GM23248 (cell line): ENCODE data around the gene ADRA2C.

Experiments used
- EZH2 ChIP-seq: fragments of 200-600 bp; sonication (generic); IDR thresholded peaks from 2 replicates; pipeline ENCODE4 v1.6.1; 2018; ENCODE audit warnings: antibody characterized with exemption, mild to moderate bottlenecking; ENCODE audit not compliant: insufficient read depth, poor library complexity, severe bottlenecking
- EZH2phosphoT487 ChIP-seq: fragments of 200-600 bp; sonication (generic); IDR thresholded peaks from 2 replicates; pipeline ENCODE4 v1.6.1; 2018; ENCODE audit warnings: antibody characterized with exemption, moderate library complexity, mild to moderate bottlenecking, low read depth; ENCODE audit not compliant: insufficient read depth

DNA sequence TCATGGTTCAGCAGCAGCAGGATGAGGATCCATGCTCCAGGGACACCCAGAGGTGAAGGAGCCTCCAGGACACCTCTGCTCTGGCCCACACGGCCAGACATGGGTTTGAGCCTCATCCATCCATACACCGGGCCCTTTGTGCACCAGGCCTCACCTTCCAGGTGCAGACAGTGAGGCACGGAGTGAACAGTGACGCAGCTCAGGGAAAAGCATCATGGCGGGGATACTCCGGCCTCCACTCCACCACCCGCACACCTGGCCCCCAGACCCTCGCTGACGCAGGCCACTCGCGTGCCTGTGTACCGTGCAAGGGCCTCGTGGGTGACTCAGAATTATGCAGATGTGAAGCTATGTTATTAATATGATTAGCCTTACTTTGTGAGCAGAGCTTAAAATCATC is 33.3 kb downstream of the ADRA2C start:
- TF ChIP-seq EZH2phosphoT487 (no peak), EZH2 (no peak)
